Hepatocyte (in vitro differentiated cells): ENCODE data around the gene IL22RA2.

ENCODE experiments used
- CTCF ChIP-seq: fragments of 200-600 bp; sonication (generic); IDR thresholded peaks from 2 replicates; pipeline ENCODE4 v1.5.1; 2016; ENCODE audit warnings: antibody characterized with exemption, mild to moderate bottlenecking; ENCODE audit not compliant: poor library complexity
- EZH2 ChIP-seq: fragments of 200-600 bp; sonication (generic); IDR thresholded peaks from 2 replicates; pipeline ENCODE4 v1.6.1; 2016; ENCODE audit warnings: antibody characterized with exemption, mild to moderate bottlenecking, borderline replicate concordance
- EZH2phosphoT487 ChIP-seq: fragments of 200-600 bp; sonication (generic); IDR thresholded peaks from one replicate; pipeline ENCODE4 v1.6.1; 2018; ENCODE audit warnings: antibody characterized with exemption, mild to moderate bottlenecking, low read depth, moderate library complexity; ENCODE audit not compliant: unreplicated experiment, severe bottlenecking

DNA sequence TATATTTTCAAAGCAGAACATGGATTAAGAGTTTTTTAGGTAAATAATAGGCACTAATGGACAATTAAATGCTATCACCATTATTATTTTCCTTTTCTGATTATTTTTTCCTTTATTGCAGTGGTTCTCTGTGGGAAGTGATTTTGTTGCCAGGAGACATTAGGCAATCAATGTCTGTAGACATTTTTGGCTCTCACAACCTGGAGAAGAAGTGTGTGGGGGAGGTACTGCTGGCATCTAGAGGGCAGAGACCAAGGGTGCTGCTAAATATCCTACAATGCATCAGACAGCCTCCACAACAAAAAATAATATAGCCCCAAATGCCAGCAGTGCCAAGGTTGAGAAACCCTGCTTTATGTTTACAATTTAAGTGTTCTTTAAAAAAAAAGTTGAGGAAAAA, 37.5 kb upstream of the IL22RA2 start:
- TF ChIP-seq EZH2: no peak
- no peak for TF ChIP-seq CTCF
- TF ChIP-seq EZH2phosphoT487: no peak
